Common myeloid progenitor, CD34-positive (primary cell): Measurements from ENCODE around the gene LOC128125822.
A peak's percentile ranks its signal among the peaks of the same experiment; 100 is the strongest.

Experiments
- CTCF ChIA-PET: fragments of 350-600 bp; sonication (Branson Sonifier 250); formaldehyde crosslinking; loops from one replicate; lab custom pipeline; 2021; ENCODE audit warnings: antibody characterized with exemption; lab: Charles Lee
- POLR2A ChIA-PET: fragments of 350-600 bp; sonication (Branson Sonifier 250); formaldehyde crosslinking; loops from one replicate; lab custom pipeline; 2021; ENCODE audit warnings: antibody characterized with exemption; lab: Charles Lee
- DNase-seq, 3 donors: peaks; one replicate each; pipeline versions ENCODE4 v3.0.0 to v3.0.0-alpha.2; 2013
- H3K27ac ChIP-seq, 2 experiments: 1 replicate in 1 of 2; 2 replicates in 1 of 2; pipeline ENCODE4 v1.7.0; 2013; ENCODE audit warnings: inconsistent platforms in 2 of 2, low read length in 2 of 2, mild to moderate bottlenecking in 2 of 2, low read depth in 1 of 2, moderate library complexity in 1 of 2; ENCODE audit not compliant: severe bottlenecking in 2 of 2, insufficient read depth in 1 of 2, poor library complexity in 1 of 2
- H3K27me3 ChIP-seq, 5 experiments: replicated peaks in 2 of 5; 1 replicate in 3 of 5; 2 replicates in 2 of 5; pipeline versions ENCODE4 v1.6.1 to v1.7.0; 2013; ENCODE audit warnings: low read length in 4 of 5, mild to moderate bottlenecking in 2 of 5, moderate library complexity in 2 of 5, inconsistent platforms in 1 of 5; ENCODE audit not compliant: insufficient read depth in 5 of 5, control insufficient read depth in 4 of 5
- H3K36me3 ChIP-seq, 4 experiments: 1 replicate in 2 of 4; 2 replicates in 2 of 4; pipeline versions ENCODE4 v1.6.1 to v1.7.0; 2013; ENCODE audit warnings: low read length in 3 of 4, control low read depth in 1 of 4, mild to moderate bottlenecking in 1 of 4; ENCODE audit not compliant: control insufficient read depth in 4 of 4, insufficient read depth in 4 of 4
- H3K4me1 ChIP-seq, 4 experiments: 1 replicate in 3 of 4; 2 replicates in 1 of 4; pipeline versions ENCODE4 v1.6.1 to v1.7.1; 2013; ENCODE audit warnings: low read length in 3 of 4, mild to moderate bottlenecking in 3 of 4, control low read depth in 1 of 4, inconsistent platforms in 1 of 4, moderate library complexity in 1 of 4; ENCODE audit not compliant: control insufficient read depth in 4 of 4, insufficient read depth in 4 of 4; ENCODE audit errors: control extremely low read depth in 1 of 4
- H3K4me3 ChIP-seq, 7 experiments: 1 replicate in 4 of 7; 2 replicates in 3 of 7; pipeline versions ENCODE4 v1.5.1 to v1.7.0; 2013; ENCODE audit warnings: mild to moderate bottlenecking in 7 of 7, low read length in 6 of 7, moderate library complexity in 6 of 7, inconsistent platforms in 2 of 7, low read depth in 2 of 7, control low read depth in 1 of 7; ENCODE audit not compliant: insufficient read depth in 4 of 7, control insufficient read depth in 1 of 7; ENCODE audit errors: extremely low read depth in 1 of 7
- H3K9me3 ChIP-seq, 5 experiments: 1 replicate in 4 of 5; 2 replicates in 1 of 5; pipeline versions ENCODE4 v1.6.1 to v1.7.1; 2013; ENCODE audit warnings: low read length in 4 of 5, mild to moderate bottlenecking in 2 of 5, inconsistent platforms in 1 of 5, low read depth in 1 of 5, moderate library complexity in 1 of 5; ENCODE audit not compliant: control insufficient read depth in 4 of 5, insufficient read depth in 2 of 5; ENCODE audit errors: control extremely low read depth in 1 of 5
- WGBS: methylation state at CpG from one replicate; pipeline ENCODE4 v1.1.5; 2013; ENCODE audit not compliant: insufficient coverage; 5-methylcytosine and 5-hydroxymethylcytosine counted together

The LOC128125822 gene

GRCh38 chr6:63573899-63574553, 1.7 kb downstream of the LOC128125822 start:
- CTCF ChIA-PET, result interaction anchor here (0.6 to 2.1 kb wide), 11 partner anchors 9 to 228 kb away, joined by 3 to 8 read pairs (median 3); no protein-coding TSS in a partner anchor
- peak; percentile 59 to 70 (median 64) for DNase-seq
- Histone ChIP-seq H3K4me3 (peak overlapping the region; percentile 74 to 87 (median 85)), H3K36me3 (peaks cover 4 to 28% (median 14%) of the 10 kb centered on the region in 4 experiments), H3K9me3 (no peaks in the 10 kb centered on the region), H3K4me1 (peaks cover 8 to 24% (median 16%) of the 10 kb centered on the region in 4 experiments), H3K27ac (peak overlapping the region; percentile 75 to 92), H3K27me3 (no peaks in the 10 kb centered on the region)
- 0% methylated on average over 5 of the region's 10 CpGs for WGBS
- POLR2A ChIA-PET, result interaction anchor here (1.2 kb wide), 1 partner anchor 61 kb away, joined by 5 read pairs; the partner anchor contains the start of gene PHF3

GRCh38 chr6:63574554-63574900, 2.2 kb downstream of the LOC128125822 start:
- 60% methylated on average over 1 of the region's 2 CpGs for WGBS
- no peaks in the 10 kb centered on the region for H3K27me3 ChIP-seq
- peak overlapping the region in 4 of 7 experiments; percentile 74 to 87 (median 82) for H3K4me3 ChIP-seq
- H3K27ac ChIP-seq, result peak overlapping the region in 1 of 2 experiments; percentile 92
- POLR2A ChIA-PET, result no interaction called here
- no peak for DNase-seq
- H3K36me3 ChIP-seq, result peaks cover 6 to 33% (median 18%) of the 10 kb centered on the region in 4 experiments
- CTCF ChIA-PET, result interaction anchor here (0.6 to 2.1 kb wide), 8 partner anchors 10 to 228 kb away, joined by 3 to 8 read pairs (median 3); no protein-coding TSS in a partner anchor
- peaks cover 8 to 24% (median 16%) of the 10 kb centered on the region in 4 experiments for H3K4me1 ChIP-seq
- H3K9me3 ChIP-seq, result no peaks in the 10 kb centered on the region

GRCh38 chr6:63576147-63576772, 4.0 kb downstream of the LOC128125822 start:
- H3K4me3 ChIP-seq, result no peak overlapping the region
- H3K4me1 ChIP-seq, result peaks cover 8 to 24% (median 16%) of the 10 kb centered on the region in 4 experiments
- WGBS, result 78% methylated on average over 1 of the region's 3 CpGs
- CTCF ChIA-PET, result interaction anchor here (1.1 to 1.2 kb wide), 2 partner anchors 10 to 22 kb away, joined by 3 to 5 read pairs; no protein-coding TSS in a partner anchor
- peaks cover 14 to 44% (median 29%) of the 10 kb centered on the region in 4 experiments for H3K36me3 ChIP-seq
- POLR2A ChIA-PET, result no interaction called here
- no peak overlapping the region for H3K27ac ChIP-seq
- DNase-seq, result no peak
- H3K9me3 ChIP-seq, result no peaks in the 10 kb centered on the region
- no peaks in the 10 kb centered on the region for H3K27me3 ChIP-seq

GRCh38 chr6:63576985-63577712, 4.9 kb downstream of the LOC128125822 start:
- WGBS, result no CpG with 5 or more reads among the region's 5 CpGs
- Histone ChIP-seq H3K4me1 (peaks cover 3 to 18% (median 12%) of the 10 kb centered on the region in 4 experiments), H3K9me3 (no peaks in the 10 kb centered on the region), H3K36me3 (peaks cover 14 to 44% (median 30%) of the 10 kb centered on the region in 4 experiments), H3K27me3 (no peaks in the 10 kb centered on the region), H3K27ac (no peak overlapping the region), H3K4me3 (no peak overlapping the region)
- POLR2A ChIA-PET, result no interaction called here
- no peak for DNase-seq
- CTCF ChIA-PET, result interaction anchor here (1.1 to 1.2 kb wide), 2 partner anchors 11 to 21 kb away, joined by 3 to 5 read pairs; no protein-coding TSS in a partner anchor

- CTCF ChIA-PET, result no interaction called here
These were observed 6.5 kb downstream of the LOC128125822 start for GRCh38 chr6:63578757-63579156.

GRCh38 chr6:63579937-63580703, 7.8 kb downstream of the LOC128125822 start:
- CTCF ChIA-PET, result no interaction called here

More at GRCh38 chr6:63578757-63579156, 6.5 kb downstream of the LOC128125822 start:
- Histone ChIP-seq H3K27ac (no peak overlapping the region), H3K4me3 (no peak overlapping the region), H3K27me3 (no peaks in the 10 kb centered on the region), H3K4me1 (peaks cover 3 to 15% (median 9%) of the 10 kb centered on the region in 4 experiments), H3K9me3 (no peaks in the 10 kb centered on the region), H3K36me3 (peaks cover 14 to 48% (median 33%) of the 10 kb centered on the region in 4 experiments)
- DNase-seq, result no peak
- POLR2A ChIA-PET, result no interaction called here
- no CpG with 5 or more reads among the region's 2 CpGs for WGBS

More at GRCh38 chr6:63579937-63580703, 7.8 kb downstream of the LOC128125822 start:
- DNase-seq, result no peak
- H3K27me3 ChIP-seq, result no peaks in the 10 kb centered on the region
- POLR2A ChIA-PET, result no interaction called here
- H3K36me3 ChIP-seq, result peaks cover 14 to 50% (median 33%) of the 10 kb centered on the region in 4 experiments
- H3K27ac ChIP-seq, result no peak overlapping the region
- WGBS, result 100% methylated on average over 3 of the region's 6 CpGs
- peaks cover 0 to 3% (median under 1%) of the 10 kb centered on the region in 4 experiments for H3K4me1 ChIP-seq
- no peak overlapping the region for H3K4me3 ChIP-seq
- no peaks in the 10 kb centered on the region for H3K9me3 ChIP-seq
